Prostate gland (tissue), 2 donors: ENCODE data around the gene ARHGEF26. TPM values are rescaled to one million over a fixed set of nuclear protein-coding genes. Genes with fewer than 3 reads are reported as not detected.

Experiments used
- DNase-seq: peaks from one replicate; pipeline ENCODE4 v3.0.0-alpha.2; 2019; ENCODE audit warnings: low spot score
- H3K27ac ChIP-seq, 2 donors: fragments of 200-600 bp; sonication (generic); 2 replicates each; pipeline ENCODE4 v1.5.1; 2017 to 2019
- H3K27me3 ChIP-seq: fragments of 200-600 bp; sonication (generic); replicated peaks from 2 replicates; pipeline ENCODE4 v1.5.1; 2019; ENCODE audit not compliant: insufficient read depth
- H3K36me3 ChIP-seq, 2 donors: fragments of 200-600 bp; sonication (generic); 1 replicate in 1 of 2; 2 replicates in 1 of 2; pipeline versions ENCODE4 v1.5.1 to v1.8.1; 2017 to 2019
- H3K4me1 ChIP-seq: fragments of 200-600 bp; sonication (generic); replicated peaks from 2 replicates; pipeline ENCODE4 v1.5.1; 2019
- H3K4me3 ChIP-seq, 2 donors: fragments of 200-600 bp; sonication (generic); 2 replicates each; pipeline ENCODE4 v1.5.1; 2017 to 2019
- H3K9me3 ChIP-seq: fragments of 200-600 bp; sonication (generic); 2 replicates; pipeline ENCODE4 v1.5.1; 2017
- POLR2A ChIP-seq: fragments of 450-650 bp; IDR thresholded peaks from one replicate; pipeline ENCODE4 v1.6.1; 2016; ENCODE audit warnings: antibody characterized with exemption, mild to moderate bottlenecking
- POLR2AphosphoS5 ChIP-seq: sonication (generic); formaldehyde crosslinking; IDR thresholded peaks from one replicate; pipeline ENCODE4 v1.6.1; 2017; ENCODE audit warnings: antibody characterized with exemption
- WGBS: methylation state at CpG from one replicate; pipeline ENCODE4 v1.1.5; 2018; 5-methylcytosine and 5-hydroxymethylcytosine counted together
- intact Hi-C: fragments of 100-400 bp; cut with DNase I; formaldehyde crosslinking; loops from one replicate; pipeline ENCODE4 v1.14.2; 2022
- total RNA-seq, 2 donors: library from RNA; depleted of rRNA; stranded (reverse); fragments of >200 nt; gene quantifications; one replicate each; pipeline ENCODE4 v1.1.0, GENCODE V29; 2016
- TF ChIP-seq, protein P1 (sequence below), 4 experiments: fragments of 200-600 bp in 2 of 4; fragments of 450-650 bp in 2 of 4; sonication (generic) in 2 of 4; IDR thresholded peaks; 1 replicate in 3 of 4; 2 replicates in 1 of 4; pipeline ENCODE4 v1.5.1; 2016 to 2019; ENCODE audit warnings: antibody characterized with exemption in 4 of 4, mild to moderate bottlenecking in 2 of 4, moderate library complexity in 2 of 4

ARHGEF26 gene, protein sequence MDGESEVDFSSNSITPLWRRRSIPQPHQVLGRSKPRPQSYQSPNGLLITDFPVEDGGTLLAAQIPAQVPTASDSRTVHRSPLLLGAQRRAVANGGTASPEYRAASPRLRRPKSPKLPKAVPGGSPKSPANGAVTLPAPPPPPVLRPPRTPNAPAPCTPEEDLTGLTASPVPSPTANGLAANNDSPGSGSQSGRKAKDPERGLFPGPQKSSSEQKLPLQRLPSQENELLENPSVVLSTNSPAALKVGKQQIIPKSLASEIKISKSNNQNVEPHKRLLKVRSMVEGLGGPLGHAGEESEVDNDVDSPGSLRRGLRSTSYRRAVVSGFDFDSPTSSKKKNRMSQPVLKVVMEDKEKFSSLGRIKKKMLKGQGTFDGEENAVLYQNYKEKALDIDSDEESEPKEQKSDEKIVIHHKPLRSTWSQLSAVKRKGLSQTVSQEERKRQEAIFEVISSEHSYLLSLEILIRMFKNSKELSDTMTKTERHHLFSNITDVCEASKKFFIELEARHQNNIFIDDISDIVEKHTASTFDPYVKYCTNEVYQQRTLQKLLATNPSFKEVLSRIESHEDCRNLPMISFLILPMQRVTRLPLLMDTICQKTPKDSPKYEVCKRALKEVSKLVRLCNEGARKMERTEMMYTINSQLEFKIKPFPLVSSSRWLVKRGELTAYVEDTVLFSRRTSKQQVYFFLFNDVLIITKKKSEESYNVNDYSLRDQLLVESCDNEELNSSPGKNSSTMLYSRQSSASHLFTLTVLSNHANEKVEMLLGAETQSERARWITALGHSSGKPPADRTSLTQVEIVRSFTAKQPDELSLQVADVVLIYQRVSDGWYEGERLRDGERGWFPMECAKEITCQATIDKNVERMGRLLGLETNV
- total RNA-seq = 10 to 100 TPM; 15.4 to 26.8 TPM

DNA sequence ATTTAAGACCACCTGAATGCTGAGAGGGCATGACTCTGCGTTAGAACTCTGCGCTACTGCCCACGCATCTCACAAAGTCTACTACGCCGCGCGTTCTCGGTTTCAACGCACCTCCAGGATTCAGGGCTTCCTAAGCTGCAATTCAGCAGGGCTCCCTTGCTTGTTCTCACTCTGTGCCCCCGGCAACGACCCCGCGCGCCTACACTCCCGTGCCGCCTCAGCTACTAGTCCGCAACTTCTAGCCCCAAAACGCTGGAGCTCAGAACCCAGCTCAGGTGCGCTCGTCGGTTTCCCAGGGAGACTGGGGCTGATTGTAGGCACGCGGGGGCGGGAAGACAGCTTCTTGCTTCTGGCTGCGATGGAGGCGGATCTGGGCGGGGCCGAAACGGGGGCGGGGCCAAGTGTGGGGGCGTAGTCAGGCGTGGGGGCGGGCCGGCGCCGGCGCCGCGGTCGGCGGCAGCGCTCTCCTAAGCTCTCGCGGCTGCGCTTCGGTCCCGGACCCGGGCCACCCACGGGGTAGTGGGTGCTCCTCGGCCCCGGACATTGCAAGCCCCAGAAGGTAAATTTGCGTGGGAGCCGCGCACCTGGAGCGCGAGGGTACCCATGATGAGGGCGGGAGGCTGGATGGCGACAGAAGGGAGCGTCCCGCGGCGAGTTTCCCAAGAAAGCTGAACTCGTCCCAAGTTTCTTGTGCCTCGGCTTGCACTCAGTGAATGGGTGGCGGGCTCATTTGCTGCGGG is at the start of gene ARHGEF26:
Gene ARHGEF26, plus strand, starts transcription at position 430 of the 740 bp plus-strand sequence. CDS start 603 bp downstream, outside the sequence.
- TF ChIP-seq, protein P1, sequence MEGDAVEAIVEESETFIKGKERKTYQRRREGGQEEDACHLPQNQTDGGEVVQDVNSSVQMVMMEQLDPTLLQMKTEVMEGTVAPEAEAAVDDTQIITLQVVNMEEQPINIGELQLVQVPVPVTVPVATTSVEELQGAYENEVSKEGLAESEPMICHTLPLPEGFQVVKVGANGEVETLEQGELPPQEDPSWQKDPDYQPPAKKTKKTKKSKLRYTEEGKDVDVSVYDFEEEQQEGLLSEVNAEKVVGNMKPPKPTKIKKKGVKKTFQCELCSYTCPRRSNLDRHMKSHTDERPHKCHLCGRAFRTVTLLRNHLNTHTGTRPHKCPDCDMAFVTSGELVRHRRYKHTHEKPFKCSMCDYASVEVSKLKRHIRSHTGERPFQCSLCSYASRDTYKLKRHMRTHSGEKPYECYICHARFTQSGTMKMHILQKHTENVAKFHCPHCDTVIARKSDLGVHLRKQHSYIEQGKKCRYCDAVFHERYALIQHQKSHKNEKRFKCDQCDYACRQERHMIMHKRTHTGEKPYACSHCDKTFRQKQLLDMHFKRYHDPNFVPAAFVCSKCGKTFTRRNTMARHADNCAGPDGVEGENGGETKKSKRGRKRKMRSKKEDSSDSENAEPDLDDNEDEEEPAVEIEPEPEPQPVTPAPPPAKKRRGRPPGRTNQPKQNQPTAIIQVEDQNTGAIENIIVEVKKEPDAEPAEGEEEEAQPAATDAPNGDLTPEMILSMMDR (IDR thresholded peaks at IDR 0.05) = no peak
- peak; percentile 55 for TF ChIP-seq POLR2AphosphoS5
- peak; percentile 67 for TF ChIP-seq POLR2A
- peak; percentile 92 for DNase-seq
- H3K9me3 ChIP-seq = no peaks in the 10 kb centered on the region
- no peaks in the 10 kb centered on the region for H3K36me3 ChIP-seq
- H3K27me3 ChIP-seq = no peaks in the 10 kb centered on the region
- H3K4me3 ChIP-seq = peak within 1 kb of the TSS; percentile 55 to 69
- intact Hi-C loops = loop anchor here (5.0 to 10.0 kb wide), 2 partner anchors 131 to 1856 kb away; partner anchors contain the start of gene MBNL1
- under 1% methylated on average over 52 of the region's 66 CpGs for WGBS
- peak within 1 kb of the TSS; percentile 55 to 75 for H3K27ac ChIP-seq
- no peaks in the 10 kb centered on the region for H3K4me1 ChIP-seq

DNA sequence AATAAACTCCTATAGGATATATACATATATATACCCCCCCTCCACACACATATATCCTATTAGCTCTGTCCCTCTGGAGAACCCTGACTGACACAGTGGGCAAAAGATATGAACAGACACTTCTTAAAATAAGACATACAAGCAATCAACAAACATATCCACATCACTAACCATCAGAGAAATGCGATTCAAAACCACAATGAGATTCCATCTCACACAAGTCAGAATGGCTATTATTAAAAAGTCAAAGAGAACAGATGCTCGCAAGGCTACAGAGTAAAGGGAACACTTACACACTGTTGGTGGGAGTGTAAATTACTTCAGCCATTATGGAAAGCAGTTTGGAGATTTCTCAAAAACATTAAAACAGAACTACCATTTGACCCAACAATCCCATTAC is 46.2 kb upstream of the ARHGEF26 start:
- H3K27ac ChIP-seq = no peak overlapping the region
- no peak overlapping the region for H3K4me3 ChIP-seq
- H3K4me1 ChIP-seq = no peaks in the 10 kb centered on the region
- 98% methylated on average over 2 of the region's 2 CpGs for WGBS
- H3K27me3 ChIP-seq = no peaks in the 10 kb centered on the region
- TF ChIP-seq, protein P1 (IDR thresholded peaks at IDR 0.05) = no peak
- TF ChIP-seq POLR2AphosphoS5 = no peak
- TF ChIP-seq POLR2A = no peak
- H3K9me3 ChIP-seq = no peaks in the 10 kb centered on the region
- intact Hi-C loops = no loop called here
- DNase-seq = no peak
- H3K36me3 ChIP-seq = no peaks in the 10 kb centered on the region

DNA sequence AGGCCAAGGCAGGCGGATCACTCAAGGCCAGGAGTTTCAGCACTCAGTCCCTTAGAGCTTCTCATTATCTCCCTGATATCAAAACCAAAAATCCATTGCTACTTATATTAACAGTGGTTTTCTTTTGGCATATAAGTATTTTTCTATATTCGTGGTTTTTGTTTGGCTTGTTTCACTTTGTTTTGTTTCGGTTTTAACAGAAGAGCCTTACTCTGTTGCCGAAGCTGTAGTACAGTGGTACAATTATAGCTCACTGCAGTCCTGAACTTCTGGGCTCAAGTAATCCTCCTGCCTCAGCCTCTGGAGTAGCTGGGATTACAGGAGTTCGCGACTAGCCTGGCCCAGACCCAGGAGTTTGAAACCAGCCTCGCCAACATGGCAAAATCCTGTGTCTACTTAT is 42.5 kb upstream of the ARHGEF26 start:
- Histone ChIP-seq H3K4me3 (no peak overlapping the region), H3K9me3 (no peaks in the 10 kb centered on the region), H3K4me1 (no peaks in the 10 kb centered on the region), H3K27ac (no peak overlapping the region), H3K27me3 (no peaks in the 10 kb centered on the region), H3K36me3 (no peaks in the 10 kb centered on the region)
- 71% methylated on average over 7 of the region's 7 CpGs for WGBS
- TF ChIP-seq POLR2AphosphoS5 (no peak), POLR2A (no peak)
- TF ChIP-seq, protein P1 (IDR thresholded peaks at IDR 0.05) = no peak
- DNase-seq = no peak
- intact Hi-C loops = no loop called here

DNA sequence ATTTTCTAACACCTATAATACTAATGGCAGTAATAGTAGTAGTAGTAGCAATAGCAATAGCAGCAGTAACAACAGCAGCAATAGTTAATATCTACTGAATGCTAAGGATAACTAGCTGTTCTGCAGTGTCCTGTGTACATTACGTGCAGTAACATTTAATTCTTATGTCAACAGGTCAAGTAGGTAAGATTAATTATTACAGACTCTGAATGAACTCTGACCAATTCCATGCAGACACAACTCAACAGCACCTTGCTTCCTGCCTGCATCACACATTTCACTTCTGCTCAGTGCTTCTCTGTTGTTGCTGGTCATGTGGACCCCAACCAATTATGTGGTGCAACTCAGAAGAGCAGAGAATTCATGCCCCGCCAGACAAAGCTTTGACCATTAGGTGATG is 39.9 kb upstream of the ARHGEF26 start:
- Histone ChIP-seq H3K4me3 (no peak overlapping the region), H3K9me3 (no peaks in the 10 kb centered on the region), H3K4me1 (no peaks in the 10 kb centered on the region), H3K27ac (no peak overlapping the region), H3K27me3 (no peaks in the 10 kb centered on the region), H3K36me3 (no peaks in the 10 kb centered on the region)
- no peak for DNase-seq
- TF ChIP-seq, protein P1 (IDR thresholded peaks at IDR 0.05) = no peak
- no peak for TF ChIP-seq POLR2A
- no peak for TF ChIP-seq POLR2AphosphoS5
- 87% methylated on average over 2 of the region's 2 CpGs for WGBS
- intact Hi-C loops = no loop called here
